ENCODE data around the gene HTR3D. TPM values are rescaled to one million over a fixed set of nuclear protein-coding genes. Genes with fewer than 3 reads are reported as not detected.
"Not testable (repeated sequence)": the region's sequence is repeated elsewhere in the genome, so short reads cannot be mapped to it uniquely, and the experiment has no call there.

Gene HTR3D
- total RNA-seq, 4 donors from 2014 or later: not detected

GRCh38 chr3:184004476-184004875, 27.1 kb upstream of the HTR3D start:
- no peaks in the 10 kb centered on the region for H3K27me3 ChIP-seq

GRCh38 chr3:184005941-184006507, 25.5 kb upstream of the HTR3D start:
- no peaks in the 10 kb centered on the region for H3K27me3 ChIP-seq
- H3K4me1 ChIP-seq: no peaks in the 10 kb centered on the region
- DNase-seq: peak in 1 of 2 donors; percentile 19

More at GRCh38 chr3:184004476-184004875, 27.1 kb upstream of the HTR3D start:
- TF ChIP-seq POLR2A (IDR thresholded peaks at IDR 0.05): no peak
- TF ChIP-seq CTCF (IDR thresholded peaks at IDR 0.05): no peak
- H3K4me1 ChIP-seq: no peaks in the 10 kb centered on the region
- no peak overlapping the region for H3K4me3 ChIP-seq
- no peaks in the 10 kb centered on the region for H3K9me3 ChIP-seq
- H3K27ac ChIP-seq: no peak overlapping the region
- DNase-seq: no peak
- intact Hi-C loops (cut with DNase I; ENCODE audit: low total_unique reads): no loop called here
- no peaks in the 10 kb centered on the region for H3K36me3 ChIP-seq

GRCh38 chr3:184007143-184007813, 24.3 kb upstream of the HTR3D start:
- H3K36me3 ChIP-seq; DNase-seq; H3K4me1 ChIP-seq; H3K9me3 ChIP-seq; H3K27ac ChIP-seq; H3K27me3 ChIP-seq; H3K4me3 ChIP-seq; intact Hi-C loops (cut with DNase I; ENCODE audit: low total_unique reads): not testable (repeated sequence)

More at GRCh38 chr3:184005941-184006507, 25.5 kb upstream of the HTR3D start:
- intact Hi-C loops (cut with DNase I; ENCODE audit: low total_unique reads): no loop called here
- Histone ChIP-seq H3K9me3 (no peaks in the 10 kb centered on the region), H3K27ac (no peak overlapping the region), H3K36me3 (no peaks in the 10 kb centered on the region), H3K4me3 (no peak overlapping the region)
- TF ChIP-seq CTCF (IDR thresholded peaks at IDR 0.05) (no peak), POLR2A (IDR thresholded peaks at IDR 0.05) (no peak)

- intact Hi-C loops (cut with DNase I; ENCODE audit: low total_unique reads): no loop called here
- DNase-seq: no peak
- no peak overlapping the region for H3K4me3 ChIP-seq
- no peaks in the 10 kb centered on the region for H3K4me1 ChIP-seq
- TF ChIP-seq CTCF (IDR thresholded peaks at IDR 0.05) (no peak), POLR2A (IDR thresholded peaks at IDR 0.05) (no peak)
- H3K36me3 ChIP-seq: no peaks in the 10 kb centered on the region
- H3K9me3 ChIP-seq: no peaks in the 10 kb centered on the region
- H3K27me3 ChIP-seq: no peaks in the 10 kb centered on the region
- no peak overlapping the region for H3K27ac ChIP-seq
Measured at GRCh38 chr3:184008161-184008560, 23.4 kb upstream of the HTR3D start.

- intact Hi-C loops (cut with DNase I; ENCODE audit: low total_unique reads): no loop called here
- H3K36me3 ChIP-seq: no peaks in the 10 kb centered on the region
- peaks cover 0 to under 1% of the 10 kb centered on the region in 2 donors for H3K4me1 ChIP-seq
- DNase-seq: no peak
- H3K27ac ChIP-seq: no peak overlapping the region
- H3K4me3 ChIP-seq: no peak overlapping the region
- no peaks in the 10 kb centered on the region for H3K9me3 ChIP-seq
- H3K27me3 ChIP-seq: no peaks in the 10 kb centered on the region
- no peak for TF ChIP-seq POLR2A (IDR thresholded peaks at IDR 0.05)
- TF ChIP-seq CTCF (IDR thresholded peaks at IDR 0.05): no peak
Measured at GRCh38 chr3:184011230-184011876, 20.2 kb upstream of the HTR3D start.

Data from uterus (tissue), 4 donors.